Upper lobe of right lung (tissue), 1 donor: Measurements from ENCODE around the gene IPO11. TPM values are rescaled to one million over a fixed set of nuclear protein-coding genes. Genes with fewer than 3 reads are reported as not detected.

Source experiments
- ATAC-seq: fragments of 200-7000 bp; cut with Tn5 transposase; one replicate; pipeline ENCODE4 v1.9.1; 2020; ENCODE audit warnings: mild to moderate bottlenecking, moderate library complexity
- DNase-seq: peaks from one replicate; pipeline ENCODE4 v3.0.0-alpha.2; 2020
- H3K27ac ChIP-seq: fragments of 200-600 bp; one replicate; pipeline ENCODE4 v1.8.0; 2022
- H3K27me3 ChIP-seq: fragments of 200-600 bp; one replicate; pipeline ENCODE4 v1.8.0; 2022; ENCODE audit warnings: mild to moderate bottlenecking
- H3K36me3 ChIP-seq: fragments of 200-600 bp; one replicate; pipeline ENCODE4 v1.8.0; 2022
- H3K4me1 ChIP-seq: fragments of 200-600 bp; one replicate; pipeline ENCODE4 v1.8.0; 2022
- H3K4me3 ChIP-seq: fragments of 200-600 bp; one replicate; pipeline ENCODE4 v1.8.0; 2022; ENCODE audit warnings: mild to moderate bottlenecking
- H3K9me3 ChIP-seq: fragments of 200-600 bp; one replicate; pipeline ENCODE4 v1.8.0; 2022
- CTCF ChIP-seq: fragments of 200-600 bp; IDR thresholded peaks from one replicate; pipeline ENCODE4 v1.8.0; 2022; ENCODE audit warnings: antibody characterized with exemption
- intact Hi-C: fragments of 100-400 bp; cut with DNase I; formaldehyde crosslinking; loops from one replicate; pipeline ENCODE4 v1.11.0; 2022
- total RNA-seq: library from RNA; stranded (reverse); fragmentation: NEBNext Ultra II Directional; extraction: Animal tissue kit (Norgen Biotek cat#: 25700); gene quantifications from one replicate; pipeline ENCODE4 v1.2.1, GENCODE V29; 2021
- donor health status: DM: no; HTN: yes; CAD: no; lungs with severe emphysema.

The IPO11 gene
- total RNA-seq, 1 donor from 2014 or later, result 31.2 TPM

- H3K27ac ChIP-seq, result no peak overlapping the region
- intact Hi-C loops, result no loop called here
- TF ChIP-seq CTCF, result no peak
- H3K4me1 ChIP-seq, result no peaks in the 10 kb centered on the region
- no peak for ATAC-seq
- peaks cover 21% of the 10 kb centered on the region for H3K36me3 ChIP-seq
- H3K27me3 ChIP-seq, result no peaks in the 10 kb centered on the region
- DNase-seq, result no peak
- H3K4me3 ChIP-seq, result no peak overlapping the region
- H3K9me3 ChIP-seq, result no peaks in the 10 kb centered on the region
These were observed 37.7 kb downstream of the IPO11 start for GRCh38 chr5:62450259-62450658.

GRCh38 chr5:62457071-62457470, 44.5 kb downstream of the IPO11 start:
- no peak overlapping the region for H3K4me3 ChIP-seq
- H3K27me3 ChIP-seq, result no peaks in the 10 kb centered on the region

GRCh38 chr5:62460578-62460983, 48.0 kb downstream of the IPO11 start:
- peak; percentile 82 for TF ChIP-seq CTCF
- peaks cover 4% of the 10 kb centered on the region for H3K36me3 ChIP-seq
- H3K9me3 ChIP-seq, result no peaks in the 10 kb centered on the region
- H3K4me3 ChIP-seq, result no peak overlapping the region
- DNase-seq, result no peak
- H3K27ac ChIP-seq, result no peak overlapping the region
- intact Hi-C loops, result loop anchor here (10.0 kb wide), 1 partner anchor 324 kb away; no protein-coding TSS in a partner anchor
- no peaks in the 10 kb centered on the region for H3K27me3 ChIP-seq
- ATAC-seq, result peak; percentile 82
- no peaks in the 10 kb centered on the region for H3K4me1 ChIP-seq

More at GRCh38 chr5:62457071-62457470, 44.5 kb downstream of the IPO11 start:
- ATAC-seq, result no peak
- H3K36me3 ChIP-seq, result peaks cover 10% of the 10 kb centered on the region
- intact Hi-C loops, result no loop called here
- H3K9me3 ChIP-seq, result no peaks in the 10 kb centered on the region
- H3K4me1 ChIP-seq, result no peaks in the 10 kb centered on the region
- DNase-seq, result no peak
- TF ChIP-seq CTCF, result no peak
- no peak overlapping the region for H3K27ac ChIP-seq

GRCh38 chr5:62461561-62461960, 49.0 kb downstream of the IPO11 start:
- intact Hi-C loops, result loop anchor here (10.0 kb wide), 1 partner anchor 323 kb away; no protein-coding TSS in a partner anchor
- H3K36me3 ChIP-seq, result no peaks in the 10 kb centered on the region
- no peak overlapping the region for H3K27ac ChIP-seq
- no peak overlapping the region for H3K4me3 ChIP-seq
- ATAC-seq (peak; percentile 66), DNase-seq (no peak)
- H3K9me3 ChIP-seq, result no peaks in the 10 kb centered on the region
- H3K27me3 ChIP-seq, result no peaks in the 10 kb centered on the region
- H3K4me1 ChIP-seq, result no peaks in the 10 kb centered on the region
- TF ChIP-seq CTCF, result no peak

GRCh38 chr5:62465985-62466925, 53.7 kb downstream of the IPO11 start:
- DNase-seq (no peak), ATAC-seq (no peak)
- Histone ChIP-seq H3K27ac (no peak overlapping the region), H3K36me3 (peaks cover 17% of the 10 kb centered on the region), H3K9me3 (no peaks in the 10 kb centered on the region), H3K4me1 (no peaks in the 10 kb centered on the region), H3K27me3 (no peaks in the 10 kb centered on the region), H3K4me3 (no peak overlapping the region)
- TF ChIP-seq CTCF, result no peak
- intact Hi-C loops, result loop anchor here (10.0 kb wide), 1 partner anchor 319 kb away; no protein-coding TSS in a partner anchor
